GM18499 (cell line): ENCODE results near the gene RIC8B.
"Not testable (repeated sequence)": the region's sequence is repeated elsewhere in the genome, so short reads cannot be mapped to it uniquely, and the experiment has no call there.

ENCODE experiments used
- ATAC-seq: cut with Tn5 transposase; IDR thresholded peaks from one replicate; pipeline ENCODE4 v1.9.1; 2021; ENCODE audit warnings: moderate number of reproducible peaks; ENCODE audit not compliant: insufficient read depth, unreplicated experiment

Gene RIC8B

GRCh38 chr12:106897981-106898901, 123.8 kb downstream of the RIC8B start:
- ATAC-seq = no peak

GRCh38 chr12:106900554-106900953, 126.1 kb downstream of the RIC8B start:
- no peak for ATAC-seq

GRCh38 chr12:106901276-106901675, 126.8 kb downstream of the RIC8B start:
- ATAC-seq = no peak

GRCh38 chr12:106902053-106902452, 127.6 kb downstream of the RIC8B start:
- ATAC-seq = no peak

- ATAC-seq = no peak
These were observed 128.9 kb downstream of the RIC8B start for GRCh38 chr12:106903241-106903945.

GRCh38 chr12:106906715-106907114, 132.2 kb downstream of the RIC8B start:
- no peak for ATAC-seq

GRCh38 chr12:106907411-106907810, 132.9 kb downstream of the RIC8B start:
- ATAC-seq = no peak

- ATAC-seq = no peak
These were observed 133.4 kb downstream of the RIC8B start for GRCh38 chr12:106907846-106908245.

GRCh38 chr12:106908561-106908960, 134.1 kb downstream of the RIC8B start:
- ATAC-seq = no peak

- ATAC-seq = peak; percentile 47
These were observed 135.7 kb downstream of the RIC8B start for GRCh38 chr12:106910202-106910601.

- no peak for ATAC-seq
These were observed 137.1 kb downstream of the RIC8B start for GRCh38 chr12:106911581-106911980.

GRCh38 chr12:106913456-106913855, 139.0 kb downstream of the RIC8B start:
- no peak for ATAC-seq

- no peak for ATAC-seq
These were observed 140.5 kb downstream of the RIC8B start for GRCh38 chr12:106914796-106915634.

- ATAC-seq = no peak
These were observed 141.1 kb downstream of the RIC8B start for GRCh38 chr12:106915635-106916026.

- no peak for ATAC-seq
These were observed 143.0 kb downstream of the RIC8B start for GRCh38 chr12:106917503-106917902.

GRCh38 chr12:106918746-106919145, 144.3 kb downstream of the RIC8B start:
- ATAC-seq = no peak

- no peak for ATAC-seq
These were observed 145.5 kb downstream of the RIC8B start for GRCh38 chr12:106919910-106920544.

- ATAC-seq = not testable (repeated sequence)
These were observed 147.5 kb downstream of the RIC8B start for GRCh38 chr12:106921976-106922375.

GRCh38 chr12:106923594-106923993, 149.1 kb downstream of the RIC8B start:
- ATAC-seq = not testable (repeated sequence)

- ATAC-seq = no peak
These were observed 149.9 kb downstream of the RIC8B start for GRCh38 chr12:106924268-106924861.
